ENCODE results near the gene MEOX1. TPM values are rescaled to one million over a fixed set of nuclear protein-coding genes. Genes with fewer than 3 reads are reported as not detected.

The MEOX1 gene
- total and polyA plus RNA-seq, 2 donors, result 9.3 to 11.6 TPM

DNA sequence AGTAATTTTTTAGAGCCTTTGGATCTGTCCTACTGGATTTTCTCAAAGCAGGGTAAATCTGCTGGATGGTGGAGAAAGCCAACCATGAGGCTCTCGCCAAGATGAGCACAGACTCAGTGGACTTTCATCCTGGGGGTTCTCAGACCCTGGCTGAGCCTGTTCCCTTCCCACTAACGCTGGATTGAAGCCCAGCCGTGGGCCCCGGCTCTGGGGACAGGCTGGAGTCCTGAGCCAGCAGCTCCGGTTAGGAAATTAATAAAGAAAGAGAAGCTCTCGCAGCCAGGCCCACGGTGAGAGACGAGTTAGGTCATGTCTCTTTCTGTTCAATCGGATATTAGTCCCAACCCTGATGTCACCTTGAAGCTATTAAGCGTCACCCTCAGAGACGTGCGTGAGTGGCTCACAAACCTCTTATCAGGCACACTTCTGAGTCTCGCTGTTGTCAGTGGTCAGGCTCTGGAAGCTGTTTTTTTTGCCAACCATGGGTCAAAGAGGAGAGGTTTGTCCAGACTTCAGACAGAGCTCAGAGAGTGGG lies 27.1 kb downstream of the MEOX1 start:
- 30% methylated on average over 13 of the region's 13 CpGs for WGBS
- no peaks in the 10 kb centered on the region for H3K4me1 ChIP-seq (ENCODE audit: insufficient read depth)
- H3K4me3 ChIP-seq (ENCODE audit: low read depth, low read length), result no peak overlapping the region
- no peaks in the 10 kb centered on the region for H3K36me3 ChIP-seq (ENCODE audit: insufficient read depth)
- no peak overlapping the region for H3K27ac ChIP-seq (ENCODE audit: low read depth)
- peak; percentile 50 for DNase-seq (ENCODE audit: extremely low spot score)

DNA sequence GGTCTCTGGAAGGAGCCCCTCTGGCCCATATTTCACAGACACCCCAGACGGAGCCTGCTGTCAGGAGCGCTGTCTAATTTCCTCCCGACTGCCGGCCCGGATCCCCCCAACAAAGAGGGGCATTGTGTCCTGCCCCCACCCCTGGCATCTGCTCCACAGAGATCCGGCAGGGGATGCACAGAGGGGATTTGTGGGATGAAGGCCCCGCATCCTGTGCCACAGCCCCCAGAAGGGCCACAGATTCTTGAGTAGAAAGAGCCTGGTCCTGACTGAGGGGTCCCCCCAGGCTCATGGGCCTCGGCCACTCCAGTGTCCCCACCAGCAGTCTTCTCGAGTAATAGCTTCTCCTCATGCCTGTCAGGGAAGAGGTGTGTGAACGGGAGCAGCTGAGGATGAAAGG lies 29.5 kb downstream of the MEOX1 start:
- 93% methylated on average over 10 of the region's 10 CpGs for WGBS
- H3K27ac ChIP-seq (ENCODE audit: low read depth), result no peak overlapping the region
- no peak overlapping the region for H3K4me3 ChIP-seq (ENCODE audit: low read depth, low read length)
- H3K36me3 ChIP-seq (ENCODE audit: insufficient read depth), result no peaks in the 10 kb centered on the region
- DNase-seq (ENCODE audit: extremely low spot score), result no peak
- no peaks in the 10 kb centered on the region for H3K4me1 ChIP-seq (ENCODE audit: insufficient read depth)

DNA sequence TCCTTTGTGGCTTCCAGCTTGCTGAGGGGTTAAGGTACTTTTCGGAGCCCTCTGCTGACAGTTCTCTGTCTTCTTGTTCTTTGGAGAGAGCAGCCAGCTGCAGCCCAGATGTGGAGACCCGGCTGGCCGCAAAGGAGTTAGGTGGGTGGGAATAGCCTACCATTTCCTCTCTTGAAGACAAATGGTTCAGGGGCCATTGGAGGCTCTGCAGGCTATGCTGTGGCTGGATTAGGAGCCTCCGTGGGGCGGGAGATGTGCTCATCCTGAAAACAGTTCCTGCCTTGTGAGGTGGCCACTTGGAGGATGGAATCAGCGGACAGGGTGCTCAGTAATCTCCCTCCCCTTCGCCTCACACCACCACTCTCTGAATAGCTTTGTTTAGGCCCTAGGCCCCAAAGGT lies 30.3 kb downstream of the MEOX1 start:
- H3K4me3 ChIP-seq (ENCODE audit: low read depth, low read length), result no peak overlapping the region
- no peaks in the 10 kb centered on the region for H3K4me1 ChIP-seq (ENCODE audit: insufficient read depth)
- H3K27ac ChIP-seq (ENCODE audit: low read depth), result no peak overlapping the region
- no peaks in the 10 kb centered on the region for H3K36me3 ChIP-seq (ENCODE audit: insufficient read depth)
- no peak for DNase-seq (ENCODE audit: extremely low spot score)
- 88% methylated on average over 7 of the region's 7 CpGs for WGBS

DNA sequence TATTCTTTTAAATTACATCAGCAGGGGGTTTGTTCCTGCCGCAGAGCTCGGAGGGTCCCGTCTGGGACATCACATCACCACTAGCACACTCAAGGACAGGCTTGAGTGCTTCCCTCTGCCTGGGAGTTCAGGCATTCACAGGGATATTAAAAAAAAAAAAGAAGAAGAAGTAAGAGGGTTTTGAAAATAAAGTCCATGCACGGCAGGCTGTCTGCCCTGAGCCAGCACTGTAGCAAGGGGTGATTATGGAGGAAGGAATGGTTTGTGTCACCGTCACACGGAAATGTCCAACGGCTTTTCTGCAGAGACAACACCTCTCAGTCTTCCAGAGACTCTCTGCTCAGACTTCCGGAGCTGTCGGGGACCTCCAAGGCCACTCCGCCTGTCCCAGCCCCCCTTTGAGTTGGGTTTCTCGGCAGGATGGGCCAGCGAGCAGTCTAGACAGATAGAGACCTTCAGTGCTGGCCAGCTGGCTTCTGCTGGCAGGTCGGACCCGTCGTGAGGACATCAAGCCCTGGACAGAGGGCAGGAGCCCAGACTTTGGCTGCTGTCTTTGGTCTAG lies 33.6 kb downstream of the MEOX1 start:
- Histone ChIP-seq H3K4me3 (ENCODE audit: low read depth, low read length) (no peak overlapping the region), H3K27ac (ENCODE audit: low read depth) (no peak overlapping the region), H3K36me3 (ENCODE audit: insufficient read depth) (no peaks in the 10 kb centered on the region), H3K4me1 (ENCODE audit: insufficient read depth) (no peaks in the 10 kb centered on the region)
- 23% methylated on average over 15 of the region's 15 CpGs for WGBS
- no peak for DNase-seq (ENCODE audit: extremely low spot score)

DNA sequence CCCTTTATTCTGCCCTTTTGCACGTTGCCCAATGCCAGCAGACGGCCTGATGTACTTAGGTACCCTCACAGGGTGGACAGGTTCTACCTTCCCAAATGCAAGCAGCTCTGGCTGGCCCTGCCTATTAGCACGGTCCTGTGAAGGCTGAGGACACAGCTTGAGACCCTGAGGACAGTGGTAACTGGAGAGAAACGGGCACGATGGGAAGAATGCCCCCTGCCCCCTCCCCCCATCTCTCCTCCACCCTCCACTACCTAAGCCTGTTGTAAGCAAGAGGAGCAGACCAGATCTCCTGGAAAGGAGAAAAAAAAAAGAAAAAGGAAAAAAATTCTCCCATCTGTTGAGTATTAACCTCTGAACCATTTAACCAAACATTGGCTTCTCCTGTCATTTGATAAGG lies 34.1 kb downstream of the MEOX1 start:
- no peak overlapping the region for H3K4me3 ChIP-seq (ENCODE audit: low read depth, low read length)

DNA sequence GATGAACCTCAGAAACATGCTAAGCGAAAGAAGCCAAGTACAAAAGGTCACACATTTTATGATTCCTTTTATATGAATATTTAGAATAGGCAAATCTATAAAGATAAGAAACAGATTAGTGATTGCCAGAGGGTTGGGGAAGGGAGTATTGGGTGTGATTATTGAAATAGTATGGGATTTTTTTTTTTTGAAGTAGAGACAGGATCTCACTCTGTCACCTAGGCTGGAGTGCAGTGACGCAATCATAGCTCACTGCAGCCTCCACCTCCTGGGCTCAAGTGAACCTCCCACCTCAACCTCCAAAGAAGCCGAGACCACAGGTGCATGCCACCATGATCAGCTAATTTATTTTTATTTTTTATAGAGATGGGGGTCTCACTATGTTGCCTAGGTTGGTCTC lies 35.7 kb downstream of the MEOX1 start:
- DNase-seq (ENCODE audit: extremely low spot score), result no peak
- no peak overlapping the region for H3K27ac ChIP-seq (ENCODE audit: low read depth)
- 82% methylated on average over 3 of the region's 3 CpGs for WGBS
- no peak overlapping the region for H3K4me3 ChIP-seq (ENCODE audit: low read depth, low read length)
- no peaks in the 10 kb centered on the region for H3K36me3 ChIP-seq (ENCODE audit: insufficient read depth)
- no peaks in the 10 kb centered on the region for H3K4me1 ChIP-seq (ENCODE audit: insufficient read depth)

More for the DNA sequence above, 34.1 kb downstream of the MEOX1 start:
- no peak for DNase-seq (ENCODE audit: extremely low spot score)
- H3K27ac ChIP-seq (ENCODE audit: low read depth), result no peak overlapping the region
- H3K4me1 ChIP-seq (ENCODE audit: insufficient read depth), result no peaks in the 10 kb centered on the region
- H3K36me3 ChIP-seq (ENCODE audit: insufficient read depth), result no peaks in the 10 kb centered on the region
- 36% methylated on average over 5 of the region's 5 CpGs for WGBS

DNA sequence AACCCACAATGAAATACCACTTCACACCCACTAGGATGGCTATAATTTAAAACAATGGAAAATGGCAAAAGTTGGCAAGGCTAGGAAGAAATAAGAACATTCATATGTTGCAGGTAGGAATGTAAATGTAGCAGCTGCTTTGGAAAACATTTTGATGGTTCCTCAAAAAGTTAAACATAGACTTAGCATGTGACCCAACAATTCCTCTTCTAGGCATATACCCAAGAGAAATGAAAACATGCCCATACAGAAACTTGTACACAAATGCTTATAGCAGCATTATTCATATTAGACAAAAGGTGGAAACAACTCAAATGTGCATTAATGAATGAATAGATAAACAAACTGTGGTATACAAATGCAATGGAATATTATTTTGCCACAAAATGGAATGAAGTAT lies 36.1 kb downstream of the MEOX1 start:
- Histone ChIP-seq H3K4me3 (ENCODE audit: low read depth, low read length) (no peak overlapping the region), H3K4me1 (ENCODE audit: insufficient read depth) (no peaks in the 10 kb centered on the region), H3K36me3 (ENCODE audit: insufficient read depth) (no peaks in the 10 kb centered on the region), H3K27ac (ENCODE audit: low read depth) (no peak overlapping the region)
- no peak for DNase-seq (ENCODE audit: extremely low spot score)

DNA sequence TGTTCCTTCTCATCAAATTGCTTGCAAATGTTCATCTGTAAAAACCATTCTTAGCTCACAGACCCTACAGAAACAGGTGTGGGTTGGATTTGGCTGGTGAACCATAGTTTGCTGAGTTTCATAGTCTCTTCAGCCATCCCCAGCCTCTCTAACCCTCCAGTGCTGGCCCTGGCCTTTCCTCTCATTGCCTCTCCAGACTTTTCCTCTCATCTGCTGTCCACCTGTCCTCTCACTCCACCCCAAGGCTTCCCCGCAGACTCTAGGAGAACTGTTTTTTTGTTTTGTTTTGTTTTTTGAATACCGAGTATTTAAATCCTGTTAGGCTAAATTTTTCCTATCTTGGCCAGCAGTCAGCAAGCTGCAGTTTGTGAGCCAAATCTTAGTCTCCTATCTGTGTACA lies 41.1 kb downstream of the MEOX1 start:
- WGBS, result 10% methylated on average over 2 of the region's 2 CpGs
- Histone ChIP-seq H3K4me1 (ENCODE audit: insufficient read depth) (no peaks in the 10 kb centered on the region), H3K27ac (ENCODE audit: low read depth) (no peak overlapping the region), H3K36me3 (ENCODE audit: insufficient read depth) (no peaks in the 10 kb centered on the region), H3K4me3 (ENCODE audit: low read depth, low read length) (no peak overlapping the region)
- DNase-seq (ENCODE audit: extremely low spot score), result no peak

DNA sequence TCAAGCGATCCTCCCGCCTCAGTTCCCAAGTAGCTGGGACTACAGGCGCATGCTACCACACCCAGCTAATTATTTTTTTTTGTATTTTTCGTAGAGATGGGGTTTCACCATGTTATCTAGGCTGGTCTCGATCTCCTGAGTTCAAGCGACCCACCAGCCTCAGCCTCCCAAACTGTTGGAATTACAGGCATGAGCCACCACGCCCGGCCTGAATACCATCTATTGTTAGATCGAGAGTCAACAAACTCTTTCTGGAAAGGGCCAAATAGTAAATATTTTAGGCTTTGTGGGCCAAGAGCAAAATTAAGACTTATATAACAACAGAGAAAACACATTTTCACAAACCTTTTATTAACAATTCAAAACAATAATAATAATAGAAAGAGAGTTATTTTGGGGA lies 41.6 kb downstream of the MEOX1 start:
- WGBS, result 82% methylated on average over 9 of the region's 9 CpGs
- Histone ChIP-seq H3K27ac (ENCODE audit: low read depth) (no peak overlapping the region), H3K36me3 (ENCODE audit: insufficient read depth) (no peaks in the 10 kb centered on the region), H3K4me1 (ENCODE audit: insufficient read depth) (no peaks in the 10 kb centered on the region), H3K4me3 (ENCODE audit: low read depth, low read length) (no peak overlapping the region)
- no peak for DNase-seq (ENCODE audit: extremely low spot score)

DNA sequence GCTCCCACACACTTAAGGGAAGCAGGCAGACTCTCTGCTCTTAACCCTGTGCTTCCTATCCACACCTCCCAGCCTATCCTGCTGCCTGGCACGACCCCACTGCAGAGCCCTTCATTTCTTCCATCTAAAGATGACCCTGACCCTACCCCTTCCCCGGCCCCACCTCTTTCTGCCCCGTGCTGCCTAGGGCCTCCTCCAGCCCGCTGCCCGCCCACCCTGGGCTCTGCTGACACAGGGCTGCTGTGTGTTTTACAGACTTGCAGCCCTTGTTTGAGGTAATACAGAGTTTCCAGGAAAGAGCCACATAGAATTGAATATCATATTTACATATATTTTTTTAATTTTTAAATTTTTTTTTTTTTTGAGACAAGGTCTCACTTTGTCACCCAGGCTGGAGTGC lies 42.0 kb downstream of the MEOX1 start:
- Histone ChIP-seq H3K36me3 (ENCODE audit: insufficient read depth) (no peaks in the 10 kb centered on the region), H3K4me3 (ENCODE audit: low read depth, low read length) (no peak overlapping the region), H3K4me1 (ENCODE audit: insufficient read depth) (no peaks in the 10 kb centered on the region), H3K27ac (ENCODE audit: low read depth) (no peak overlapping the region)
- 80% methylated on average over 5 of the region's 5 CpGs for WGBS
- DNase-seq (ENCODE audit: extremely low spot score), result no peak

DNA sequence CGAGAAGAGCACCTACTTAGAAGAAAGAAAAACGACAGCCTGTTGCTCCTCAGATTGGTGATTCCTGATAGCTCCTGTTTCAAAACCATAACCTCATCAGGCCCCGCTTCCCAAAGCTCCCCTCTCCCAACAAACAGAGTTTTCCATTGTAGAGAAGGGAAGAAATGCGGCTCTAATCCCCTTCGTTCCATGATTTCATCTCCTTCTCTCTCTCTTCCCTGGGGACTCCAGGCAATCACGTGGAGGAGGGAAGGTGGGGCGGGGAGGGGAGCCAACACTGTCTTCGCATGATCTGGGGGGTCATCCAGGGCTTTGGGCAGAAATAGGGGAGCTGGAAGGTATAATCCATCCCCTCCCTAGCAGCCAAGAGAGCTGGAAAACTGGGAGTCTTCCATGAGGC lies 43.4 kb downstream of the MEOX1 start:
- H3K36me3 ChIP-seq (ENCODE audit: insufficient read depth), result no peaks in the 10 kb centered on the region
- WGBS, result 87% methylated on average over 8 of the region's 8 CpGs
- H3K4me3 ChIP-seq (ENCODE audit: low read depth, low read length), result no peak overlapping the region
- no peak overlapping the region for H3K27ac ChIP-seq (ENCODE audit: low read depth)
- H3K4me1 ChIP-seq (ENCODE audit: insufficient read depth), result no peaks in the 10 kb centered on the region
- no peak for DNase-seq (ENCODE audit: extremely low spot score)

DNA sequence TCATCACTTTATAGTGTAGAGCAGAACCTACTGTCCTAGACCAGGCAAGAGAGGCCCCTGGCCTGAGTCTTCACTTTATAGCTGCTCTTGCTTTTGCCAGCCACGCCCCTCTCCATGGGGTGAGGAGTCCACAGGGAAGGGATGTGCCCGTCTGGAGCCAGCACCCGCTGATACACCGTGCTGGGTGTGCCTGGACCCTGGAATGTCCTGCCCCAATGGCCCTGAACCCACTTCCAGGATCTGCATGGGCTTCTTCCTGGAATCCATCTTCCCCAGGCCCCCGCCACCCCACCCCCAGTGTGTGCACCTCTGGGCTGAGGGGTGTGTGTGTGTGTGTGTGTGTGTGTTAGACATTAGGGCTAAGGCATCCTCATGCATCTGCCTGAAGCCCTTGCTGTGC lies 44.9 kb downstream of the MEOX1 start:
- Histone ChIP-seq H3K4me3 (ENCODE audit: low read depth, low read length) (no peak overlapping the region), H3K36me3 (ENCODE audit: insufficient read depth) (no peaks in the 10 kb centered on the region), H3K4me1 (ENCODE audit: insufficient read depth) (no peaks in the 10 kb centered on the region), H3K27ac (ENCODE audit: low read depth) (no peak overlapping the region)
- no peak for DNase-seq (ENCODE audit: extremely low spot score)
- WGBS, result 87% methylated on average over 5 of the region's 5 CpGs

DNA sequence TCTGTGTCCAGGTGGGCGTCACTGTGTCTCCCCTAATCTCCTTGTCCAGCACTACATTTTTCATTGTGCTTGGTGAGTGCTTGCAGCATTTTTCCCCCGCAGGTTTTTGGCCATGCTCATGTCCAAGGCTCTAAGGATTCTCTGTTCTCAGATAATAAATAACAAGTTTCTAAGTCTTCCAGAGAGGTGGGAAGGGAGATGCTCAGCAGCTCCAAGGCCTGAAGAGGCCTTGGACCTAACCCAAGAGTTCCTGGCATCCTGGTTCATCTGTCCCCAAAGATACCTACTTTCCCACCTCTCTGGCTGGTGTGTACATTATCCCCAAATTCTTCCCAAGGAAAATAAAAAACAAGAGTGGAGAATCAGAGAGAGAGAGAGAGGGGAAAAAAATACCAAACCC lies 45.3 kb downstream of the MEOX1 start:
- no peak overlapping the region for H3K27ac ChIP-seq (ENCODE audit: low read depth)
- H3K4me3 ChIP-seq (ENCODE audit: low read depth, low read length), result no peak overlapping the region
- WGBS, result 63% methylated on average over 2 of the region's 2 CpGs
- no peaks in the 10 kb centered on the region for H3K36me3 ChIP-seq (ENCODE audit: insufficient read depth)
- no peaks in the 10 kb centered on the region for H3K4me1 ChIP-seq (ENCODE audit: insufficient read depth)
- DNase-seq (ENCODE audit: extremely low spot score), result no peak

DNA sequence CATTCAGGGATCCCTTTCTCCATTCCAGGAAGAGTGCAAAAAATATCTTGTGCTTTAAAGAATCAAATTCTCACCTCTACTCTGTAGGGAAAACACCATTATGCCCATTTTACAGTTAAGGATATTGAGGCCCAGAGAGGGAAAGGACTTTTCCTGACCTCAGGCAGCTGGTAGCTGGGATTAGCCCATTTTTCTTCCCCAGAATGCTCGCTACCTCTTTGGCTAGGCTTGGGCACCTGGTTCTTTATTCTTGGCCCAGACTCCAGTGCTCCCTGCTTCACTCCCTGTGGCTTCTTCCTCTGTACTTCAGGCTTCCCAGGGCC lies 45.7 kb downstream of the MEOX1 start:
- Histone ChIP-seq H3K4me3 (ENCODE audit: low read depth, low read length) (no peak overlapping the region), H3K36me3 (ENCODE audit: insufficient read depth) (no peaks in the 10 kb centered on the region), H3K27ac (ENCODE audit: low read depth) (no peak overlapping the region), H3K4me1 (ENCODE audit: insufficient read depth) (no peaks in the 10 kb centered on the region)
- DNase-seq (ENCODE audit: extremely low spot score), result no peak
- WGBS, result 91% methylated on average over 1 of the region's 1 CpG
